ENCODE data around the gene KRTAP10-5. TPM values are rescaled to one million over a fixed set of nuclear protein-coding genes. Genes with fewer than 3 reads are reported as not detected.
"Not testable (repeated sequence)": the region's sequence is repeated elsewhere in the genome, so short reads cannot be mapped to it uniquely, and the experiment has no call there.

KRTAP10-5 gene
- total RNA-seq, 1 donor from 2014 or later = not detected

DNA sequence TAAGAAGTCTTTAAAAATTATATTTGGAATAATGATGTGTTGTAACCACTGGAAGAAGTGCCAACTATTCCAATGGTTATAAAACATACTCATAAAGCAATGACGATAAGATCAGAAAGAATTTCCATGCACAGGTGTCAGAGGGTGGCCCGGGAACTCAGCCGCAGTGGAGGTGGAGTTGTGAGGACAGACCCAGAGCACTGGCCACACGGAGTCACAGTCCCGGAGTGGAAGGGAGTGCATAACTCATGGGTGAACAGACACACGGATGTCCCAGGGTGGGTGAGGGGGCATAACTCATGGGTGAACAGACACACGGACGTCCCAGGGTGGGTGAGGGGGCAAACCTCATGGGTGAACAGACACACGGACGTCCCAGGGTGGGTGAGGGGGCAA is 4.4 kb downstream of the KRTAP10-5 start:
- Mint-ChIP-seq H3K4me1 (no peaks in the 10 kb centered on the region), H3K9me3 (peaks cover 34% of the 10 kb centered on the region), H3K36me3 (peaks cover 2% of the 10 kb centered on the region), H3K27ac (no peak overlapping the region), H3K27me3 (ENCODE audit: low read depth) (no peaks in the 10 kb centered on the region), H3K4me3 (no peak overlapping the region)
- DNase-seq (ENCODE audit: low spot score in 2 of 2, unreplicated experiment in 2 of 2) = no peak
- TF ChIP-seq, protein P1, sequence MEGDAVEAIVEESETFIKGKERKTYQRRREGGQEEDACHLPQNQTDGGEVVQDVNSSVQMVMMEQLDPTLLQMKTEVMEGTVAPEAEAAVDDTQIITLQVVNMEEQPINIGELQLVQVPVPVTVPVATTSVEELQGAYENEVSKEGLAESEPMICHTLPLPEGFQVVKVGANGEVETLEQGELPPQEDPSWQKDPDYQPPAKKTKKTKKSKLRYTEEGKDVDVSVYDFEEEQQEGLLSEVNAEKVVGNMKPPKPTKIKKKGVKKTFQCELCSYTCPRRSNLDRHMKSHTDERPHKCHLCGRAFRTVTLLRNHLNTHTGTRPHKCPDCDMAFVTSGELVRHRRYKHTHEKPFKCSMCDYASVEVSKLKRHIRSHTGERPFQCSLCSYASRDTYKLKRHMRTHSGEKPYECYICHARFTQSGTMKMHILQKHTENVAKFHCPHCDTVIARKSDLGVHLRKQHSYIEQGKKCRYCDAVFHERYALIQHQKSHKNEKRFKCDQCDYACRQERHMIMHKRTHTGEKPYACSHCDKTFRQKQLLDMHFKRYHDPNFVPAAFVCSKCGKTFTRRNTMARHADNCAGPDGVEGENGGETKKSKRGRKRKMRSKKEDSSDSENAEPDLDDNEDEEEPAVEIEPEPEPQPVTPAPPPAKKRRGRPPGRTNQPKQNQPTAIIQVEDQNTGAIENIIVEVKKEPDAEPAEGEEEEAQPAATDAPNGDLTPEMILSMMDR (IDR thresholded peaks at IDR 0.05; ENCODE audit: unreplicated experiment) = no peak

DNA sequence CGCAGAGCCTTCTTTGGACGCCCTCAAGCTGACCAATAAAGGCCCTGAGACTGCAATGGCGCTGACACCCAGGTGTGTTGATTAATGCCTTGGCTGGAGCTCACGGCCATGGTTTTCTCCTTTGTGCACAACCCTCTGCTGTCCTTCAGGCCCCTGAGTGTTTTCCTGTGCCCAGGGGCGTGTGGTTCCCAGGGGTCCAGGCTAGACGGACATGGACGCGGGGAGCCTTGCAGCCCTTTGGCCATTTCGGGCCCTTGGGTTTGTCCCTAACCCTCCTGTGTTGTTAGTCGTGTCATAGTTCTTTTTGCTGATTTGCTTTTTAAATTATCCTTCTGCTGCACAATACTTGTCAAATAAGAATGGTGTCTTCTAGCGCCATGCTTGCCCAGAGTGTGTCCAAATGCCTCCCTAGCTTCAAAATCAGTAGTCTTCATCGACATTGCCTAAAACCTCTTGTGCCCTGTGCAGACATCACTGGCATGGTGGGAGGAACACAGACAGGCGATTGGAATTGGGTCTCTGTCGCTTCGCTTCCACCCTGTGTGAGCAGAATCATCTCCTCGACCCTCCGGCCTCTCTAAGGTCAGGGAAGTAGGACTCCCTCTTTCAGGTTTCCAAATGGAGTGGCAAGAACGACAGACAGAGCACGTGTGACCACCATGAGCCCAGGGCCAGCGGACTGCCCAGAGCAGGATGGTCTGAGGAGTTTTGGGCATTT is 4.9 kb downstream of the KRTAP10-5 start:
- Mint-ChIP-seq H3K9me3 (peaks cover 37% of the 10 kb centered on the region), H3K36me3 (peaks cover 2% of the 10 kb centered on the region), H3K4me3 (no peak overlapping the region), H3K27me3 (ENCODE audit: low read depth) (no peaks in the 10 kb centered on the region), H3K4me1 (no peaks in the 10 kb centered on the region), H3K27ac (no peak overlapping the region)
- peak in 1 of 2 experiments; percentile 31 for DNase-seq (ENCODE audit: low spot score in 2 of 2, unreplicated experiment in 2 of 2)
- TF ChIP-seq, protein P1 (IDR thresholded peaks at IDR 0.05; ENCODE audit: unreplicated experiment) = no peak

GRCh38 chr21:44574457-44575306 is 5.7 kb downstream of the KRTAP10-5 start:
- Mint-ChIP-seq H3K27me3 (ENCODE audit: low read depth) (no peaks in the 10 kb centered on the region), H3K27ac (no peak overlapping the region), H3K4me3 (no peak overlapping the region)

GRCh38 chr21:44573630-44574456 is 6.6 kb downstream of the KRTAP10-5 start, which contains the start of gene KRTAP10-4:
KRTAP10-4 (plus strand) TSS chr21:44573729; CDS start chr21:44573759, 30 bp downstream.
- H3K9me3 Mint-ChIP-seq = peaks cover 39% of the 10 kb centered on the region
- DNase-seq (ENCODE audit: low spot score in 2 of 2, unreplicated experiment in 2 of 2) = peak in 1 of 2 experiments; percentile 20
- not testable (repeated sequence) for H3K36me3 Mint-ChIP-seq; H3K4me1 Mint-ChIP-seq; H3K27ac Mint-ChIP-seq; H3K27me3 Mint-ChIP-seq (ENCODE audit: low read depth); H3K4me3 Mint-ChIP-seq

More at GRCh38 chr21:44574457-44575306, 5.7 kb downstream of the KRTAP10-5 start:
- Mint-ChIP-seq H3K4me1 (no peaks in the 10 kb centered on the region), H3K9me3 (peaks cover 39% of the 10 kb centered on the region), H3K36me3 (peaks cover 2% of the 10 kb centered on the region)
- no peak for DNase-seq (ENCODE audit: low spot score in 2 of 2, unreplicated experiment in 2 of 2)
- TF ChIP-seq, protein P1 (IDR thresholded peaks at IDR 0.05; ENCODE audit: unreplicated experiment) = no peak

DNA sequence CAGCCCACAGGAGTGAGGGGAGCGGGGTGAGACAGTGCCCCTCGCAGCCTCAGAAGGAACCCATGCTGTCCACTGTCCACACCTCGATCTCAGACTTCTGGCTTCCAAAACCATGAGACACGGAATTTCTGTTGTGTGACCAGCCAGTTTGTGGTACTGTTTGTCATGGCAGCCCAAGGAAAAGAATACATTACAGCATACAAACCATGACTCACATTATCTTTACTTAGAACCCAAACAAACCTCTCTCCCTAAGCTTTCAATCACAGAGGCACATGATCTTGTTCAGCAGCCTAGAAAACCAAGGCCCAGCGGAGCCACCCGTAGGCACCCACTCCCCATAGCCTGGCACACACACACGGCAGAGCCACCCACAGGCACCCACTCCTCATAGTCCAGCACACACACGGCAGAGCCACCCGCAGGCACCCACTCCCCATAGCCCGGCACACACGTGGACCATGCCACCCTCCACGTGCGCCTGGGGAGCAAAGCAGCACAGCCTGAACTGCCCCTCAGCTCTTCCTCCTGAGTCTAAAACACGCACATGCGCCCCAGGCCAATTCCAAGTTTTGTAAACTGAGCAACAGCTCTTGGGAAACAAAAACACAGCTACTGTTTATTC is 7.3 kb downstream of the KRTAP10-5 start:
- H3K4me3 Mint-ChIP-seq = no peak overlapping the region
- DNase-seq (ENCODE audit: low spot score in 2 of 2, unreplicated experiment in 2 of 2) = no peak
- no peaks in the 10 kb centered on the region for H3K4me1 Mint-ChIP-seq
- no peaks in the 10 kb centered on the region for H3K27me3 Mint-ChIP-seq (ENCODE audit: low read depth)
- no peak overlapping the region for H3K27ac Mint-ChIP-seq
- H3K9me3 Mint-ChIP-seq = peaks cover 36% of the 10 kb centered on the region
- TF ChIP-seq, protein P1 (IDR thresholded peaks at IDR 0.05; ENCODE audit: unreplicated experiment) = no peak
- H3K36me3 Mint-ChIP-seq = peaks cover 2% of the 10 kb centered on the region

Measured in mesothelial cell of epicardium (in vitro differentiated cells).